GM19395 (cell line): Measurements from ENCODE around the gene SLCO2B1.
"Not testable (repeated sequence)": the region's sequence is repeated elsewhere in the genome, so short reads cannot be mapped to it uniquely, and the experiment has no call there.

Experiments
- ATAC-seq: cut with Tn5 transposase; IDR thresholded peaks from one replicate; pipeline ENCODE4 v1.9.1; 2021; ENCODE audit warnings: mild to moderate bottlenecking, moderate library complexity; ENCODE audit not compliant: unreplicated experiment

The SLCO2B1 gene, protein sequence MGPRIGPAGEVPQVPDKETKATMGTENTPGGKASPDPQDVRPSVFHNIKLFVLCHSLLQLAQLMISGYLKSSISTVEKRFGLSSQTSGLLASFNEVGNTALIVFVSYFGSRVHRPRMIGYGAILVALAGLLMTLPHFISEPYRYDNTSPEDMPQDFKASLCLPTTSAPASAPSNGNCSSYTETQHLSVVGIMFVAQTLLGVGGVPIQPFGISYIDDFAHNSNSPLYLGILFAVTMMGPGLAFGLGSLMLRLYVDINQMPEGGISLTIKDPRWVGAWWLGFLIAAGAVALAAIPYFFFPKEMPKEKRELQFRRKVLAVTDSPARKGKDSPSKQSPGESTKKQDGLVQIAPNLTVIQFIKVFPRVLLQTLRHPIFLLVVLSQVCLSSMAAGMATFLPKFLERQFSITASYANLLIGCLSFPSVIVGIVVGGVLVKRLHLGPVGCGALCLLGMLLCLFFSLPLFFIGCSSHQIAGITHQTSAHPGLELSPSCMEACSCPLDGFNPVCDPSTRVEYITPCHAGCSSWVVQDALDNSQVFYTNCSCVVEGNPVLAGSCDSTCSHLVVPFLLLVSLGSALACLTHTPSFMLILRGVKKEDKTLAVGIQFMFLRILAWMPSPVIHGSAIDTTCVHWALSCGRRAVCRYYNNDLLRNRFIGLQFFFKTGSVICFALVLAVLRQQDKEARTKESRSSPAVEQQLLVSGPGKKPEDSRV

DNA sequence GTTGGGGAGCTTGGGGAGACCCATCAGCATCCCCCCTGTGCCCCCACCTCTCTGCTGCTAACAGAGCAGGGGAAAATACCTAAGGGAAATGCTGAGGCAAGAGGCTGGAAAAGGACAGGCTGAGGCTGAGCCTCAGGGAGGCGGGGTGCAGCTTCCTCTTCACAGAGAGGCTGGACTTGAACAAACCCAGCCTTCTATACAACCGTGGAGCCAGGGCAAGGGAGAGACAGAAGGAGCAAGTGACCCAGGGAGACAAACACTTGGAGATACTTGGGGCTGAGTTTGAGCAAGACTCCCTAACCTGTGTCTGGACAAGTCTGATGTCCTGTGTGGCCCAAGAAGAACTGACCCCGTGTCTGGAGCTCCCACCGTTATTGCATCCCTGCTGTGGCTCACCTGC, at the start of gene SLCO2B1:
Gene SLCO2B1 (plus strand): TSS at position 229 of the 400 bp plus-strand sequence. CDS start 275 bp downstream, outside the sequence.
- ATAC-seq, result no peak

DNA sequence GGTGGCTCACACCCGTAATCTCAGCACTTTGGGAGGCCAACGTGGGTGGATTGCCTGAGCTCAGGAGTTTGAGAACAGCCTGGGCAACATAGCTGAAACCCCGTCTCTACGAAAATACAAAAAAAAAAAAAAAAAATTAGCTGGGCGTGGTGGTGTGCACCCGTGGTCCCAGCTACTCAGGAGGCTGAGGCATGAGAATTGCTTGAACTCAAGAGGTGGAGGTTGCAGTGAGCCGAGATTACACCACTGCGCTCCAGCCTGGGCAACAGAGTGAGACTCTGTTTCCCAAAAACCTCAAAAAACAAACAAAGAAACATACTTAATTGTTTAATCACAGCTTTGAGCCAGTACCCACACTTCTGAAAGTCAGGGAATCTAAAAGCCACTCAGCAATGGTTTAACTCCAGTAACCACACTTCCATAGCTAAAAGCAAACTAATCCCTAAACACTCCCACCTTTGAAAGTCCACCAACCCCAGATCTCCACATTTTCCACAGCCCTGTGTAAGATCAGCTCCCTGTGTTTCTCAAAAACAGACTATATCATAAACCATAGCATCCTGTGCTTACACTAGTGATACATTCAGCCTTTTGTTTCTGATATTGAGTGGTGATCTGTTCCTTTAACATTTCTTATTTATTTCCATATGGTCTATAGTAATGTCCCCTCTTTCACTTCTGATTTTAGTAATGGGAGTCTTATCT, 49.3 kb upstream of the SLCO2B1 start:
- ATAC-seq, result no peak

GRCh38 chr11:75103380-75104026, 47.4 kb upstream of the SLCO2B1 start:
- peak; percentile 57 for ATAC-seq

- ATAC-seq, result no peak
These were observed 45.4 kb upstream of the SLCO2B1 start for GRCh38 chr11:75105462-75105925.

DNA sequence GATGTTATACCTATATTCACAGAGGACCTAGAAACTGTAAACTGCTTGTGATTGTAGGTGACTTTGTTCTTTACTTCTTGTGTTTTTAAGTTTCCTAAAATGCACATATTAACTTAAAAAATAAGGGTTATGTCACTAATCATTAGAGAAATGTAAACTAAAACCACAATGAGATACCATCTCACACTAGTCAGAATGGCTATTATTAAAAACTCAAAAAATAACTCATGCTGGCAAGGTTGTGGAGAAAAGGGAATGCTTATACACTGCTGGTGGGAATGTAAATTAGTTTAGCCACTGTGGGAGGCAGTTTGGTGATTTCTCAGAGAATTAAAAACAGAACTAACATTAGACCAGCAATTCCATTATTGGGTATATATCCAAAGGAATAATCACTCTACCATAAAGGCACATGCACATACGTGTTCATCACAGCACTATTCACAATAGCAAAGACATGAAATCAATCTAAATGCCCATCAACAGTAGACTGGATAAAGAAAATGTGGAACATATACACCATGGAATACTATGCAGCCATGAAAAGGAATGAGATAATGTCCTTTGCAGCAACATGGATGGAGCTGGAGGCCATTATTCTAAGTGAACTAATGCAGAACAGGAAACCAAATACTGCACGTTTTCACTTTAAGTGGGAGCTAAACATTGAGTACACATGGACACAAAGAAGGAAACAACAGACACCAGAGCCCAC, 44.8 kb upstream of the SLCO2B1 start:
- not testable (repeated sequence) for ATAC-seq

DNA sequence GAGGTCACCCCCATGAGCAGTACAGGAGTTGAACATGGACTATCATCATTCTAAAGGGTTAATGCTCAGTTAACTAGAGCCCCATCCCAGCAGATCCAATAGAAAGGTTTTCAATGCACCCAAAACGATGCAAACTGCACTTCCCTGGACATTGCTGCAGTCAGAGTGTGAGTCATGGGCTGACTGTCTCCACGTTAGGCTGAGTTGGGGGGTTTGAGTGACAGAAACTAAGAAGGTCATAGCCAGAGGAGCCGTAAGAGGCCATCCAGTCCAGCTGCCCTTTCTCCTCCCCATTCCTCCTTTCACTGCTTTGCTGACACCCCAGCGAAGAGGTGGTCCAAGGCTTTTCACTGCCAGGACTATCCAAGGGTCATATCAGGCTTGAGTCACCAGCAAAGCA, 43.7 kb upstream of the SLCO2B1 start:
- no peak for ATAC-seq

GRCh38 chr11:75112200-75112599, 38.7 kb upstream of the SLCO2B1 start:
- ATAC-seq, result no peak

GRCh38 chr11:75113030-75113429, 37.9 kb upstream of the SLCO2B1 start:
- no peak for ATAC-seq

- ATAC-seq, result no peak
These were observed 36.4 kb upstream of the SLCO2B1 start for GRCh38 chr11:75114465-75114864.

GRCh38 chr11:75118577-75118976, 32.3 kb upstream of the SLCO2B1 start:
- no peak for ATAC-seq

GRCh38 chr11:75126564-75126963, 24.3 kb upstream of the SLCO2B1 start:
- no peak for ATAC-seq

GRCh38 chr11:75132080-75132479, 18.8 kb upstream of the SLCO2B1 start:
- ATAC-seq, result no peak

GRCh38 chr11:75133976-75134375, 16.9 kb upstream of the SLCO2B1 start:
- no peak for ATAC-seq

DNA sequence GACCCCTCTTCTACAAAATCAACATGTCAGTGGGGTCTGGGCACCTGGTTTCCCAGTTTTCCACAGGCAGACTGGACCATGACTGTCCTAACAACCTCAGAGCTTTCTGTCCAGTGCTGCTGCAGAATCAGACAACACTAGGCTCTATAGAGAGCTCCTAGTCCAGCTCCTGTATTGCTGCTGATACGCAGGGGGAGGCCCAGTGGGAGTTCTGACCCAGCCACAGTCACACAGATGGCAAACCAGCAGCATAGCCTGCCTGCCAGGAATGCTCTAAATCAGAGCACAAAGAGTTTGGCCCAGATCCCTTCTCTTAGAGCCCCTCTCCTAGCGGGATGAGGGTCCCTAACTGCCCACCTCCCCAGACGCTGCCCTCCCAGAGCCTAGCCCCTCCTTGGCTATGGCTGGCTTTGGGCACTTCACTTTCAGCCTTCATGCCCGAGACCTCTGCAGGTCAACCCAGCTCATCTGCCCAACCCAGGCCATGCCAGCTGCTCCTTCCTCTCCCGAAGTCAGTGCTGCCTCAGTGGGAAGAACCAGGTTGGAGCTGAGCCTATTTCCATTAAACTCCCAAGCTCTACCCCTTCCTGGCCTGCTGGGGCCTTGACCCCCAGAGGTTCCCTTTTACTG, 15.8 kb upstream of the SLCO2B1 start:
- no peak for ATAC-seq

DNA sequence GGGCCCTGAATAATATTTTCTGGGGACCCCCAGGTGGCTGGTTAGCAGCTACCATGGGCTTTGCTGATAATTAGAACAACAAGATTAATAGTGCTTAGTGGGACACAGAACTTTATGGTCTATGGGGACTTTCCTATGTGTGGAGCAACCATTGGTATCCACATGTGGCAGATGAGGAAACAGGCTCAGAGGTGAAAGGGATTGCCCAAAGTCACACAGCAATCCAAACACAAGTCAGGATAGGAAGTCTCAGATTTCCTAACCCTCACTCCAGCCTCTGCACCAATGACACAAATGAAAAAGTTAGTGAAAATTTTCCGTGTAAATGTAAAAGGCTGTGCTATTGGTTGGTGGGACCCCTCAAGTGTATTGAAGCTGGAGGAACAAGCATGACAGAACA, 15.3 kb upstream of the SLCO2B1 start:
- ATAC-seq, result no peak

DNA sequence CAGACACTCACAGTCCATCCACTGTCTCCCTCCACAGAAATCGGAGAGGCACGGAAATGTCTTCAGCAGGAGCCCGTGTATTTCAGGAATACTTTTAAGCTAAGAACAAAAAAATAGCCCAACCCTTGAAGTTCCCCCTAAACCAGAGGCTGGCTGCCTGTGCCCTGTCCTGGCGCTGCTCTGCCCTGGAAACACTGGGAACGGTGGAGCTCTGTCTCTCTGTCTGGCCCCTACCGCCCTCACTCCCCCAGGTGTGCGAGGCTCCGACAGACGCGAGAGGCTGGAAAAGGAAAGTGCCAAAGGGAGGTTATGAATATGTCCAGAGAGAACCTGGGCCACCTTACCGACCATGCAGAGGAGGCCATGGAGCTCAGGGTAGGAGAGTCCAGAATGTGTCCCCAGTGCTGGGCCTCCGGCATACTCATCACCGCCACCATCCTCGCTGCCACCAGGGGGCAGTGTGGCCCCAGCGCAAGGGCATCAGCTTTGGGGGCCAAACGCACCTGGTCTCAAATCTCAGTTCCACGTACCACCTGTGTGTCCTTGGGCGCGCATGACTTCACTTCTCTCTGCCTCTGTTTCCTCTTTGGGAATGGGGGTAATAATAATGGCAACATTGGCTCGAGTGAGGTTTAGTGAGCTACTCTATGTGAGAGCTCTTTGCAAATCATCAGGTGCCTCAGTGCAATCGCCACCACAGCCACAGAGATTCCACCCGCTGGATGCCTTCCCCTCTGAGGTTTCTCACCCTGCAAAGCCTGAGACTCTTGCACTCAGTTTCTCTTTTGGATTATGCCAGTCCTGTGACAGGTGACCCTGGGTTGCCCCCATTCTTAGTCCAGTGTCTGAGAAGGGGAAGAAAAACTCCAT, 10.4 kb upstream of the SLCO2B1 start:
- ATAC-seq, result no peak

DNA sequence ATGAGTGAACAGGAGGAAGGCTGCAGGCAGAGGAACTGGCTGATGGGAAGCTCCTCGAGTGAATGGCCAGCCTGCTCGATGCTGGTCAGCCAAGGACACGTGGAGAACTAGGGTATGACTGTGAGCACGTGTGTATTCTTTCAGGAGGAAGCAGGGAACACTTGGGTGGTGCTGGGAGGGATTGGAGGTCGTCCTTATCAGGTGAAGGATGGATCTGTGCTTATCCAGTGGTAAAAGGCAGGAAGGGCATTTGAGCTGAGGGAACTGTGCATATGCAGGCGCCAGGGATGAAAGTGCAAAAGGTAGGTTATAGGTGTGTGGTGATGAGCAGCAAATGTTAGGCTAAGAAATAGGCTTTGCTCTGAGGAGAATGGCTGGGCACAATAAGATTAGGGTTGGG, 9.7 kb upstream of the SLCO2B1 start:
- no peak for ATAC-seq

DNA sequence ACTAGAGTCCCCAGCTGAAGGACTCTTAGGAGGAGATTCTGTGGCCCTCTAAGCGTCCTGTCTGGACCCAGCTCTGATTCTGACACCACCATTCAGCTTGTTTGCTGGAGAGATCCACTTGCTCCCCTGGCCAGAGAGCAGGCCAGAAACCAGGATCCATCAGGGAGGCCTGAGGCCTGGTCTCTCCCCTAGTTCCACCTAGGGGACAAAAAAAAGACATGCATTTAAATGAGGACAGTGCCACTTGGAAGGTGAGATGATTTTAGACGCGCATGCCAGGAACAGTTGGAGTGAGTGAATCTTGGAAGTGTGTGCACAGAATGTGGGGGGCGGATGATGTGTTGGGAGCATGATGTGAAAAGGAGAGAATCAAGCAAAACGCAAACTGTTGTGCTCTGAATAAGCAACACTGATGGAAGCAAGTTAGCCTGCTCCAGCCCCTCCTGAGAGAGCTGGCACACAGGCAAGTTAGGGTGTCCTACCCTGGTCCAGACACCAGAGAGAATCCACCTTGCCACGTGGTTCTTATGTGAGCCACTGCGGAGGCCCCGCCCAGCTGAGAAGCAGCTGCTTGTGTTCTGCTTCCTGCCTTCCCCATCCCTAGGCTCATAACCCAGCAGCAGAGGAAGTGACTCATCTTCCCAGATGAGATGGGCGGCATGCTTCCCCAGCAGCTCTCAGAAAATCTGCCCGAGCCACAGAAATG, 8.0 kb upstream of the SLCO2B1 start:
- ATAC-seq, result peak; percentile 66

DNA sequence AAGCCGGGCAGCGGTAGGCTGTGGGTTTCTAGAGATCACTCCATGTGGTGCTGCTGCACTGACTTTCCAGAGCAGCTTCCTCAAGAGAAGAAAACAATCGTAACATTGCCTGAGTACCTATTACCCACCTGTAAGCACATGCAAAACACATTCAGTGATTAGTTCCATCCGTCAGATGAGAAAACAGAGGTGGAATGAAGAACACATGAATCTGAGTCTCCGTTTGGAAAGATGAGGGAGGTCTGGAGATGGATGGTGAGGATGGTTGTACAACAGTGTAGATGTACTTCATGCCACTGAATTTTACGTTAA, 7.5 kb upstream of the SLCO2B1 start:
- ATAC-seq, result no peak
